Endothelial cell of umbilical vein (primary cell): Measurements from ENCODE around the gene HBP1. TPM values are rescaled to one million over a fixed set of nuclear protein-coding genes. Genes with fewer than 3 reads are reported as not detected.

Experiments used
- BruUV-seq: library from RNA; stranded (reverse); fragments of 400-500 nt; replicated peaks from 2 replicates; lab custom pipeline; 2021; lab: Mats Ljungman, UMichigan
- CTCF ChIA-PET: fragments of 300-600, 350-600 bp; sonication (Branson Sonifier 250); formaldehyde crosslinking; loops from one replicate; lab custom pipeline; 2021; ENCODE audit warnings: antibody characterized with exemption, inconsistent platforms; lab: Charles Lee
- POLR2A ChIA-PET: fragments of 300-600, 350-600 bp; sonication (Branson Sonifier 250); formaldehyde crosslinking; loops from one replicate; lab custom pipeline; 2021; ENCODE audit warnings: antibody characterized with exemption, inconsistent platforms; lab: Charles Lee
- DNase-seq: peaks from one replicate; pipeline ENCODE4 v3.0.0-alpha.2; 2011; ENCODE audit warnings: low read depth, low spot score
- FAIRE-seq: peaks from 2 replicates; lab custom pipeline; 2011; peaks lifted over from hg19 to GRCh38; lab: Jason Lieb, UNC
- H2AFZ ChIP-seq: 2 replicates; pipeline ENCODE4 v1.6.0; 2012; ENCODE audit warnings: low read depth, low read length, control low read depth, inconsistent platforms
- H3K27ac ChIP-seq: 2 replicates; pipeline ENCODE4 v1.5.1; 2011; ENCODE audit warnings: low read depth, mild to moderate bottlenecking, control low read depth, low read length, moderate library complexity; ENCODE audit not compliant: insufficient read depth
- H3K27me3 ChIP-seq, 2 experiments: 2 replicates each; pipeline versions ENCODE4 v1.6.0 to v1.6.1; 2011; ENCODE audit warnings: low read length in 2 of 2, mixed read lengths in 1 of 2; ENCODE audit not compliant: control insufficient read depth in 2 of 2, insufficient read depth in 2 of 2
- H3K36me3 ChIP-seq, 2 experiments: 2 replicates in 1 of 2; 3 replicates in 1 of 2; pipeline ENCODE4 v1.5.1; 2011; ENCODE audit warnings: low read length in 2 of 2, mild to moderate bottlenecking in 1 of 2, moderate library complexity in 1 of 2; ENCODE audit not compliant: control insufficient read depth in 2 of 2, insufficient read depth in 2 of 2; ENCODE audit errors: extremely low read depth in 1 of 2
- H3K4me1 ChIP-seq: 3 replicates; pipeline ENCODE4 v1.5.1; 2011; ENCODE audit warnings: mild to moderate bottlenecking, low read length; ENCODE audit not compliant: control insufficient read depth, insufficient read depth; ENCODE audit errors: extremely low read depth
- H3K4me2 ChIP-seq: 2 replicates; pipeline ENCODE4 v1.6.1; 2011; ENCODE audit warnings: low read length, control low read depth, mixed read lengths; ENCODE audit not compliant: insufficient read depth
- H3K4me3 ChIP-seq, 3 experiments: fragments of 200-600 bp in 1 of 3; sonication (generic), shearing (Covaris generic) in 1 of 3; replicated peaks in 1 of 3; 2 replicates each; pipeline ENCODE4 v1.5.1; 2011 to 2016; ENCODE audit warnings: control low read depth in 3 of 3, low read length in 3 of 3, mild to moderate bottlenecking in 2 of 3, inconsistent platforms in 1 of 3, low read depth in 1 of 3, moderate library complexity in 1 of 3; ENCODE audit not compliant: insufficient read depth in 1 of 3
- H3K79me2 ChIP-seq: 2 replicates; pipeline ENCODE4 v1.6.0; 2012; ENCODE audit warnings: low read length, inconsistent platforms; ENCODE audit not compliant: control insufficient read depth, insufficient read depth
- H3K9ac ChIP-seq: replicated peaks from 2 replicates; pipeline ENCODE3; 2011; ENCODE audit warnings: low read length, control low read depth; ENCODE audit not compliant: insufficient read depth; ENCODE audit errors: extremely low read depth
- H3K9me1 ChIP-seq: replicated peaks from 3 replicates; pipeline ENCODE4 v1.6.0; 2011; ENCODE audit warnings: mild to moderate bottlenecking, low read length; ENCODE audit not compliant: control insufficient read depth, insufficient read depth; ENCODE audit errors: extremely low read depth
- H3K9me3 ChIP-seq: replicated peaks from 2 replicates; pipeline ENCODE4 v1.5.1; 2012; ENCODE audit warnings: low read length, inconsistent platforms; ENCODE audit not compliant: control insufficient read depth, insufficient read depth
- H4K20me1 ChIP-seq: replicated peaks from 2 replicates; pipeline ENCODE3; 2011; ENCODE audit warnings: mild to moderate bottlenecking, low read length; ENCODE audit not compliant: control insufficient read depth, insufficient read depth; ENCODE audit errors: extremely low read depth
- EZH2 ChIP-seq: IDR thresholded peaks from 2 replicates; pipeline ENCODE4 v1.6.1; 2012; ENCODE audit warnings: borderline replicate concordance, low read depth, mild to moderate bottlenecking, moderate library complexity, low read length, inconsistent platforms; ENCODE audit not compliant: severe bottlenecking
- FOS ChIP-seq: IDR thresholded peaks from 2 replicates; pipeline ENCODE4 v1.6.1; 2011; ENCODE audit warnings: mild to moderate bottlenecking, low read length, moderate library complexity, borderline replicate concordance; ENCODE audit not compliant: insufficient read depth
- GATA2 ChIP-seq: IDR thresholded peaks from 2 replicates; pipeline ENCODE4 v1.7.0; 2011; ENCODE audit warnings: low read depth, mild to moderate bottlenecking, moderate library complexity, mixed read lengths, low read length; ENCODE audit not compliant: insufficient read length, insufficient read depth
- JUN ChIP-seq: IDR thresholded peaks from 2 replicates; pipeline ENCODE4 v1.6.1; 2011; ENCODE audit warnings: borderline replicate concordance, low read depth; ENCODE audit not compliant: insufficient read length, insufficient read depth
- MYC ChIP-seq: IDR thresholded peaks from one replicate; pipeline ENCODE4 v1.6.1; 2011; ENCODE audit warnings: mild to moderate bottlenecking, low read depth, low read length
- POLR2A ChIP-seq: IDR thresholded peaks from 2 replicates; pipeline ENCODE4 v1.6.1; 2012; ENCODE audit warnings: low read depth, mild to moderate bottlenecking, control low read depth, low read length
- POLR2AphosphoS5 ChIP-seq: IDR thresholded peaks from 2 replicates; pipeline ENCODE4 v1.6.1; 2012; ENCODE audit warnings: low read depth, mild to moderate bottlenecking, control low read depth, low read length, moderate library complexity; ENCODE audit not compliant: insufficient read depth
- dilution Hi-C: fragments of 300-500 bp; cut with MboI; formaldehyde crosslinking; loops from one replicate; pipeline ENCODE4 v1.15.0; 2019; ENCODE audit warnings: low sequenced_read_pairs; ENCODE audit not compliant: extremely low pct_ligation_motif_present
- intact Hi-C: fragments of 100-400 bp; cut with micrococcal nuclease; formaldehyde crosslinking; loops from one replicate; pipeline ENCODE4 v1.10.0; 2022
- polyA plus RNA-seq, 4 experiments: library from polyadenylated mRNA; depleted of rRNA in 3 of 4; stranded (reverse) in 3 of 4; unstranded in 1 of 4; fragments of >200 nt; gene quantifications; 2 replicates each; pipeline versions ENCODE4 v1.2.1 to v1.2.3, GENCODE V29; 2011 to 2012; ENCODE audit warnings: missing spikeins in 1 of 4
- total RNA-seq: library from RNA; stranded (reverse); gene quantifications from 2 replicates; pipeline ENCODE4 v1.2.3, GENCODE V29; 2021
- TF ChIP-seq, protein P1 (sequence below): IDR thresholded peaks from 2 replicates; pipeline ENCODE4 v1.6.1; 2011; ENCODE audit not compliant: insufficient read depth, insufficient read length

The HBP1 gene
- total and polyA plus RNA-seq, 2 donors (not counting 3 experiments of a cell fraction or from before 2014, with no cell fraction given), result 49.6 to 63.4 TPM

DNA sequence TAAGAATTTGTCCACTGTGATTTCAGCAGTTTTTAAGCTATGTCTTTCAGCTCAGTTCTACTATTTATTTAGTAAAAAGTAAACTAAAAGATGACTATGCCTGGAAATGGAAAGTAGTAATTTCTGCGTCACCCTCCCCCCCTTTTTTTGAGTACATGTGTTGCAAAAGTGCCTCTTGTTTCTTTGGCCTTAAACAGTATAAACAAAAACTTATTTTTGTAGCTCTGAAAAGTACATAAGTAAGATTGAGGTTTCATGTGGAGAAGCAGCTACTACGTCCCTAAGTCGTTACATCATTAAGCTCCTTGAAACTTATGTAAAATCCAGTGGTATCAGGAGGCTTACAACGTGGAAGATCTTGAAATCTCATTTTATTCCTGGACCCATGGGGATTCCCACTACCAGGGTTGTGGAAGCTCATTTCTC is 46.3 kb upstream of the HBP1 start:
- no peak overlapping the region for H3K4me2 ChIP-seq
- dilution Hi-C loops, result no loop called here
- no peak overlapping the region for H3K4me3 ChIP-seq
- H3K9ac ChIP-seq, result no peak overlapping the region
- H3K9me1 ChIP-seq, result no peaks in the 10 kb centered on the region
- BruUV-seq, result no TSS peak
- no peaks in the 10 kb centered on the region for H3K9me3 ChIP-seq
- ChIA-PET CTCF (interaction anchor here (1.0 to 3.2 kb wide), 6 partner anchors 9 to 176 kb away, joined by 3 to 14 read pairs (median 5); no protein-coding TSS in a partner anchor), POLR2A (interaction anchor here (0.8 kb wide), 1 partner anchor 9 kb away, joined by 3 read pairs; no protein-coding TSS in a partner anchor)
- intact Hi-C loops, result no loop called here
- no peaks in the 10 kb centered on the region for H3K27me3 ChIP-seq
- peaks cover 14% of the 10 kb centered on the region for H3K79me2 ChIP-seq
- FAIRE-seq (no peak), DNase-seq (no peak)
- H4K20me1 ChIP-seq, result no peaks in the 10 kb centered on the region
- peaks cover 9% of the 10 kb centered on the region for H3K4me1 ChIP-seq
- H3K27ac ChIP-seq, result no peak overlapping the region
- H3K36me3 ChIP-seq, result no peaks in the 10 kb centered on the region
- H2AFZ ChIP-seq, result no peak overlapping the region
- TF ChIP-seq GATA2, result no peak
- TF ChIP-seq FOS, result no peak
- no peak for TF ChIP-seq EZH2
- TF ChIP-seq JUN, result no peak
- no peak for TF ChIP-seq POLR2AphosphoS5
- TF ChIP-seq MYC, result no peak
- TF ChIP-seq POLR2A, result no peak
- TF ChIP-seq, protein P1, sequence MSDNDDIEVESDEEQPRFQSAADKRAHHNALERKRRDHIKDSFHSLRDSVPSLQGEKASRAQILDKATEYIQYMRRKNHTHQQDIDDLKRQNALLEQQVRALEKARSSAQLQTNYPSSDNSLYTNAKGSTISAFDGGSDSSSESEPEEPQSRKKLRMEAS, result no peak

DNA sequence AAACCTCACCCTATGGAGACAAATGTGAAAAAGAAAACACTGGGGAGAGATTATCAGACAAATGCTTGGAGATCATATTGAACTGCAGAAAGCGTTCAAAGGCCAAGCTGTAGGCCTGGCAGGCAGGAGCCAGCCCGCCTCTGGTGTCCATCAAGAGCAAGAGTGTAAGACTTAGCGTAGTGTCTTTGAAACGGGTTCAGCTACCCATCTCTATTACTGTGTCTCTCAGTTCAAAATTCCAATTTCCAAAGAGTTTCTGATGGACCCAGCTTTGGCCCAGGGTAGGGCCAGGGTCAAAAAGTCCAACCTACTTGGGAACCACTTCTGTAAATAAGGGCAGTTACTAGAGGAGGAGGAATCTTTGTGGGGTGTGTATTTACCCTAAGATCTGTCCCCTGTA is 45.4 kb upstream of the HBP1 start:
- Histone ChIP-seq H2AFZ (no peak overlapping the region), H3K9me1 (no peaks in the 10 kb centered on the region), H3K27me3 (no peaks in the 10 kb centered on the region), H3K4me3 (no peak overlapping the region), H3K4me2 (no peak overlapping the region), H3K27ac (no peak overlapping the region), H3K79me2 (peaks cover 9% of the 10 kb centered on the region), H3K9ac (no peak overlapping the region), H3K4me1 (peaks cover 3% of the 10 kb centered on the region), H3K36me3 (no peaks in the 10 kb centered on the region), H3K9me3 (no peaks in the 10 kb centered on the region), H4K20me1 (no peaks in the 10 kb centered on the region)
- DNase-seq (no peak), FAIRE-seq (no peak)
- BruUV-seq, result no TSS peak
- CTCF ChIA-PET, result interaction anchor here (0.8 to 3.2 kb wide), 4 partner anchors 24 to 177 kb away, joined by 3 to 14 read pairs (median 8); no protein-coding TSS in a partner anchor
- POLR2A ChIA-PET, result no interaction called here
- TF ChIP-seq MYC, result no peak
- TF ChIP-seq GATA2, result no peak
- TF ChIP-seq POLR2AphosphoS5, result no peak
- no peak for TF ChIP-seq EZH2
- TF ChIP-seq, protein P1, result no peak
- no peak for TF ChIP-seq POLR2A
- TF ChIP-seq FOS, result no peak
- no peak for TF ChIP-seq JUN
- intact Hi-C loops, result no loop called here
- dilution Hi-C loops, result no loop called here
